ENCODE results near the gene NKD1.

NKD1 gene

DNA sequence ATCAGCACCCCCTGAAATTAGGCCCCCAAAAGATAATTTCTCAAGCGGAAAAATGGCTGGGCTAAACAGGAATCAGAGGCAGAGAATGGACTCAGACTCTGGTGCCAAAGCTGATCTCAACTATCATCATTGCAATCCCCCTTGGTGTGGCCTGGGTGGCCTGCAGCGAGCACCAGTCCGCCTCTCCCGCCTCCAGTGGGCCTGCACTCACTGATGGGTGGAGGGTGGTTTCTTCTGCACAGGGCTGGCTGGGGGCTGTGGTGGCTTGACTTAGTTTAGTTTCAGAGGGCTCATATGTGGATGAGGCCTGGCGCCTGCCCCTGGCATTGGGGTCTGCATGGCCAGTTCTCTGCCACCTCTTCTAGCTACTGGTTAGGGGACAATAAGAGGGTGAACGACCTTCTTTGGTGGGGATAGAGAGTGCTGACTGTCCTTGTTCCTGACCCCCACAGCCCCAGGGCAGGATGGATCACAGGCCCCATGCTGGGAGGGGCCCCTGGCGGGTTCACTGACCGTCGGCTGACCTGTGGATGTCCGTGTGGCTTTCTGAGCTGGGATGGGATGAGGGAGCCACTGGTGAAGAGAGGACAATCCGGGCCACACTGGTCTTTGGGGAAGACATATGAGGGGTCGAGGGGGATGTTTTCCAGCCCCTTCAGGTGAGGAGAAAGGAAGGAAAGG, 70.2 kb downstream of the NKD1 start:
- DNase-seq (ENCODE audit: low read depth), result no peak
- in situ Hi-C loops (cut with HindIII; ENCODE audit: low sequenced_read_pairs), result no loop called here
- H3K4me3 ChIP-seq (ENCODE audit: low read depth, low read length), result no peak overlapping the region
- TF ChIP-seq, protein P1, sequence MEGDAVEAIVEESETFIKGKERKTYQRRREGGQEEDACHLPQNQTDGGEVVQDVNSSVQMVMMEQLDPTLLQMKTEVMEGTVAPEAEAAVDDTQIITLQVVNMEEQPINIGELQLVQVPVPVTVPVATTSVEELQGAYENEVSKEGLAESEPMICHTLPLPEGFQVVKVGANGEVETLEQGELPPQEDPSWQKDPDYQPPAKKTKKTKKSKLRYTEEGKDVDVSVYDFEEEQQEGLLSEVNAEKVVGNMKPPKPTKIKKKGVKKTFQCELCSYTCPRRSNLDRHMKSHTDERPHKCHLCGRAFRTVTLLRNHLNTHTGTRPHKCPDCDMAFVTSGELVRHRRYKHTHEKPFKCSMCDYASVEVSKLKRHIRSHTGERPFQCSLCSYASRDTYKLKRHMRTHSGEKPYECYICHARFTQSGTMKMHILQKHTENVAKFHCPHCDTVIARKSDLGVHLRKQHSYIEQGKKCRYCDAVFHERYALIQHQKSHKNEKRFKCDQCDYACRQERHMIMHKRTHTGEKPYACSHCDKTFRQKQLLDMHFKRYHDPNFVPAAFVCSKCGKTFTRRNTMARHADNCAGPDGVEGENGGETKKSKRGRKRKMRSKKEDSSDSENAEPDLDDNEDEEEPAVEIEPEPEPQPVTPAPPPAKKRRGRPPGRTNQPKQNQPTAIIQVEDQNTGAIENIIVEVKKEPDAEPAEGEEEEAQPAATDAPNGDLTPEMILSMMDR (IDR thresholded peaks at IDR 0.05; ENCODE audit: low read depth, low read length, missing control alignments), result no peak

DNA sequence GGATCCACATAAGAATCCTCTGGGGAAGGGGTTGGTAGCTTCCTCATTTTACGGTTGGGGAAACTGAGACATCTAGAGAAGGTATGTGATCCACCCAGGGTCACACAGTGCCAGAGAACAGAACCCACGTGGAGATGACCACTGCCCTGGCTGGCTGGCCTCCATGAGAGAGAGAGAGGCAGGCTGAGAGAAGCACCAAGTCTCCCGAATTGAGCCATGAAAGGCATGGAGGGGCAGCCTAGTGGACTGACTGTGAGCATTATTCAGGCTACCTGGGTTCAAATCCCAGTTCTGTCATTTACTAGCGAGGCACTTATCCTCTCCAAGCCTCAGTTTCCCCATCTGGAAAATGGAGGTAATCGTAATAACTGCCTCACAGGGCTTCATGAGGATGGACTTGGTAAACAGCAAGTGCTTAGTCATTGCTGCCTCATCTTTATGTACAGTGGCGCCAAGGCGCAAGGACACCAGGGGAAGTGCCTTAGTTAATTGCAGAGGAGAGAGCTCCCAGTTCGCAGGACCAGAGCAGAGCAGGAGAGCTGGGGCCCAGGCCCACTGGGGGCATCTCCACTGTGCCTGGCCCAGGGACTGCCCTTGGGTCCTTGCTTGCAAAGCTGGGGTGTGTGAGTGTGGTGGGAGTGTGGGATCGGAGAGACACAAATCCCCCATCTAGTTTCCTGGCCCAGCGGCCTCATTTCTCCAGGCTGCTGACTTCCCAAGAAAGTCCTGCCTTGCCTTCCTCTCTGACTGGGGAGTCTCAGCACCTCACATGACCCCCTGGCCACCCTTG, 71.7 kb downstream of the NKD1 start:
- H3K4me3 ChIP-seq (ENCODE audit: low read depth, low read length), result no peak overlapping the region
- DNase-seq (ENCODE audit: low read depth), result no peak
- in situ Hi-C loops (cut with HindIII; ENCODE audit: low sequenced_read_pairs), result no loop called here
- TF ChIP-seq, protein P1 (IDR thresholded peaks at IDR 0.05; ENCODE audit: low read depth, low read length, missing control alignments), result no peak

- TF ChIP-seq, protein P1 (IDR thresholded peaks at IDR 0.05; ENCODE audit: low read depth, low read length, missing control alignments), result no peak
- H3K4me3 ChIP-seq (ENCODE audit: low read depth, low read length), result no peak overlapping the region
- DNase-seq (ENCODE audit: low read depth), result no peak
- in situ Hi-C loops (cut with HindIII; ENCODE audit: low sequenced_read_pairs), result no loop called here
These were observed 72.7 kb downstream of the NKD1 start for GRCh38 chr16:50620646-50621451.

DNA sequence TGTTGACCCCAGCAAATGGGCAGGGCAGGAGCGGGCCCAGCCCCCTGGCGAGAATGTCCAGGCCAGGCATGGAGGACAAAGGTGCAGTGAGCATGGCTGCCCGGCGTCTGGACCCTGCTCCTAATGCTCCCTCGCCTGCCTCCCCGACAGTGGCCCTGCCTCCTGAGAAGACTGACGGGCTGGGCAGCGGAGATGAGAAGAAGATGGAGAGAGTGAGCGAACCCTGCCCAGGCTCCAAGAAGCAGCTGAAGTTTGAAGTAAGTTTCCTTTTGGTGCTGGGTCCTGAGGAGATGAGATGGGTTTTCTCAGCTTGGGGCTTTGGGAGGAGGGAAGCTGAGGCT, 73.2 kb downstream of the NKD1 start:
- DNase-seq (ENCODE audit: low read depth), result no peak
- H3K4me3 ChIP-seq (ENCODE audit: low read depth, low read length), result no peak overlapping the region
- TF ChIP-seq, protein P1 (IDR thresholded peaks at IDR 0.05; ENCODE audit: low read depth, low read length, missing control alignments), result no peak
- in situ Hi-C loops (cut with HindIII; ENCODE audit: low sequenced_read_pairs), result no loop called here

DNA sequence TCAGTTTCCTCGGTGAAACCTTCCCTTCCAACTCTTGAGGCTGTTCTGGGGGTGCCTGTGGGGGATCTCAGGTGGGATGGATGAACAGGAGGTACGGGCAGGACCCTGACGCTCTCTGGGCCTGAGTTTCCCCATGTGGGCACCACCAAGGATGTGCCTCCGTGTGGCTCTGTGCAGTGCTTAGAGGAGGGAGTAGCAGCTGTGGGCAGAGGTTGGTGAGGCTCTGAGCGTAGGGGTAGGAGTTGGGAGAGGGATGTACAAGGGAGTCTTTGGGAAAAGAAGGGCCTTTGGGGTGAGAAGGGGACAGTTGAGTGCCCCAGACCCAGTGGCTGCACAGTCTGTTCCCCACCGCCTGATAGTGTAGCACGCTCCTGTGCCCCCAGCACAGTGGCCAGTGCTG, 73.8 kb downstream of the NKD1 start:
- DNase-seq (ENCODE audit: low read depth), result no peak
- TF ChIP-seq, protein P1 (IDR thresholded peaks at IDR 0.05; ENCODE audit: low read depth, low read length, missing control alignments), result no peak
- H3K4me3 ChIP-seq (ENCODE audit: low read depth, low read length), result no peak overlapping the region
- in situ Hi-C loops (cut with HindIII; ENCODE audit: low sequenced_read_pairs), result no loop called here

- in situ Hi-C loops (cut with HindIII; ENCODE audit: low sequenced_read_pairs), result no loop called here
- TF ChIP-seq, protein P1 (IDR thresholded peaks at IDR 0.05; ENCODE audit: low read depth, low read length, missing control alignments), result no peak
- H3K4me3 ChIP-seq (ENCODE audit: low read depth, low read length), result no peak overlapping the region
- DNase-seq (ENCODE audit: low read depth), result no peak
These were observed 74.6 kb downstream of the NKD1 start for GRCh38 chr16:50622643-50623369.

All from astrocyte of the cerebellum (primary cell).